Lower lobe of right lung (tissue), 2 donors: ENCODE measurements around the gene KIF19. TPM values are rescaled to one million over a fixed set of nuclear protein-coding genes. Genes with fewer than 3 reads are reported as not detected.
A peak's percentile ranks its signal among the peaks of the same experiment; 100 is the strongest.

ENCODE experiments used
- ATAC-seq, 2 donors: fragments of 200-7000 bp; cut with Tn5 transposase; one replicate each; pipeline ENCODE4 v1.9.1; 2020 to 2022; ENCODE audit warnings: mild to moderate bottlenecking in 2 of 2, moderate library complexity in 2 of 2
- DNase-seq: peaks from one replicate; pipeline ENCODE4 v3.0.0-alpha.2; 2020
- H3K27ac ChIP-seq: fragments of 200-600 bp; one replicate; pipeline ENCODE4 v1.8.0; 2022
- H3K27me3 ChIP-seq: fragments of 200-600 bp; one replicate; pipeline ENCODE4 v1.8.0; 2022; ENCODE audit warnings: low read depth
- H3K36me3 ChIP-seq: fragments of 200-600 bp; one replicate; pipeline ENCODE4 v1.8.0; 2022; ENCODE audit warnings: mild to moderate bottlenecking
- H3K4me1 ChIP-seq: fragments of 200-600 bp; one replicate; pipeline ENCODE4 v1.8.0; 2022
- H3K4me3 ChIP-seq: fragments of 200-600 bp; one replicate; pipeline ENCODE4 v1.8.0; 2022; ENCODE audit warnings: mild to moderate bottlenecking
- H3K9me3 ChIP-seq: fragments of 200-600 bp; one replicate; pipeline ENCODE4 v1.8.0; 2022
- intact Hi-C: fragments of 100-400 bp; cut with DNase I; formaldehyde crosslinking; loops from one replicate; pipeline ENCODE4 v1.11.0; 2022
- total RNA-seq: library from RNA; stranded (reverse); fragmentation: NEBNext Ultra II Directional; extraction: Animal tissue kit (Norgen Biotek cat#: 25700); gene quantifications from one replicate; pipeline ENCODE4 v1.2.1, GENCODE V29; 2021
- TF ChIP-seq, protein P1 (sequence below): fragments of 200-600 bp; IDR thresholded peaks from one replicate; pipeline ENCODE4 v1.8.0; 2022; ENCODE audit warnings: antibody characterized with exemption, mild to moderate bottlenecking
- donor health status: DM: no; HTN: yes; CAD: no; lungs with severe emphysema.

Gene KIF19
- total RNA-seq, 1 donor from 2014 or later = 3.6 TPM

GRCh38 chr17:74362810-74363498 is 36.9 kb downstream of the KIF19 start:
- TF ChIP-seq, protein P1, sequence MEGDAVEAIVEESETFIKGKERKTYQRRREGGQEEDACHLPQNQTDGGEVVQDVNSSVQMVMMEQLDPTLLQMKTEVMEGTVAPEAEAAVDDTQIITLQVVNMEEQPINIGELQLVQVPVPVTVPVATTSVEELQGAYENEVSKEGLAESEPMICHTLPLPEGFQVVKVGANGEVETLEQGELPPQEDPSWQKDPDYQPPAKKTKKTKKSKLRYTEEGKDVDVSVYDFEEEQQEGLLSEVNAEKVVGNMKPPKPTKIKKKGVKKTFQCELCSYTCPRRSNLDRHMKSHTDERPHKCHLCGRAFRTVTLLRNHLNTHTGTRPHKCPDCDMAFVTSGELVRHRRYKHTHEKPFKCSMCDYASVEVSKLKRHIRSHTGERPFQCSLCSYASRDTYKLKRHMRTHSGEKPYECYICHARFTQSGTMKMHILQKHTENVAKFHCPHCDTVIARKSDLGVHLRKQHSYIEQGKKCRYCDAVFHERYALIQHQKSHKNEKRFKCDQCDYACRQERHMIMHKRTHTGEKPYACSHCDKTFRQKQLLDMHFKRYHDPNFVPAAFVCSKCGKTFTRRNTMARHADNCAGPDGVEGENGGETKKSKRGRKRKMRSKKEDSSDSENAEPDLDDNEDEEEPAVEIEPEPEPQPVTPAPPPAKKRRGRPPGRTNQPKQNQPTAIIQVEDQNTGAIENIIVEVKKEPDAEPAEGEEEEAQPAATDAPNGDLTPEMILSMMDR = no peak
- Histone ChIP-seq H3K27ac (no peak overlapping the region), H3K36me3 (no peaks in the 10 kb centered on the region), H3K4me1 (peaks cover under 1% of the 10 kb centered on the region), H3K27me3 (peaks cover 55% of the 10 kb centered on the region), H3K4me3 (no peak overlapping the region), H3K9me3 (no peaks in the 10 kb centered on the region)
- ATAC-seq = no peak
- intact Hi-C loops = no loop called here
- DNase-seq = no peak

GRCh38 chr17:74367206-74367605 is 41.2 kb downstream of the KIF19 start, which contains the start of gene GPR142:
Gene GPR142 (plus strand): TSS chr17:74367506. CDS start chr17:74369541, 2,035 bp downstream.
- H3K4me3 ChIP-seq = no peak within 1 kb of the TSS
- H3K27me3 ChIP-seq = peaks cover 20% of the 10 kb centered on the region
- no peaks in the 10 kb centered on the region for H3K36me3 ChIP-seq
- no peak for DNase-seq
- ATAC-seq = no peak
- no peak within 1 kb of the TSS for H3K27ac ChIP-seq
- peaks cover 12% of the 10 kb centered on the region for H3K4me1 ChIP-seq
- TF ChIP-seq, protein P1 = no peak
- H3K9me3 ChIP-seq = no peaks in the 10 kb centered on the region
- intact Hi-C loops = no loop called here

- H3K4me3 ChIP-seq = no peak overlapping the region
- ATAC-seq = peak; percentile 85 to 87
Measured at GRCh38 chr17:74368341-74369081, 42.5 kb downstream of the KIF19 start.

DNA sequence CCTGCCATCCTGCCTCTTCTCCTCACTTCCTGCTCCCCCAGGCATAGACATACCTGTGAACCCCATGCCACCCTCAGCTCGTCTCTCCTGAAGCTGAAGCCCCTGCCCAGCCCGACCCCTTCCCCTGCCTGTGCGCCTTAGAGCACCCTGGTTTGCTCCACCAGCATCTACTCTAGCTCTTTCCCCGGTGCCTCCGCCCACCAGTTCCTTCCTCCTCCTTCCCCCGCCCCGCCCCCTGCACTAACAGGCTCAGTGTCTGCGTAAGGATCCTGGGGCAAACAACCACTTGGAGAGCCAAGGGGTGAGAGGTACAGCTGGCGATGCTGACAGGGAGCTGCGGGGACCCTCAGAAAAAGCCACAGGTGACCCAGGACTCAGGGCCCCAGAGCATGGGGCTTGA is 43.2 kb downstream of the KIF19 start:
- Histone ChIP-seq H3K27ac (no peak overlapping the region), H3K4me3 (no peak overlapping the region), H3K4me1 (peaks cover 12% of the 10 kb centered on the region), H3K36me3 (no peaks in the 10 kb centered on the region), H3K27me3 (peaks cover 15% of the 10 kb centered on the region), H3K9me3 (no peaks in the 10 kb centered on the region)
- peak; percentile 65 to 66 for ATAC-seq
- TF ChIP-seq, protein P1 = no peak
- peak; percentile 81 for DNase-seq
- intact Hi-C loops = no loop called here

More at GRCh38 chr17:74368341-74369081, 42.5 kb downstream of the KIF19 start:
- peaks cover 12% of the 10 kb centered on the region for H3K4me1 ChIP-seq
- TF ChIP-seq, protein P1 = peak; percentile 92
- no peak overlapping the region for H3K27ac ChIP-seq
- H3K36me3 ChIP-seq = no peaks in the 10 kb centered on the region
- H3K27me3 ChIP-seq = peaks cover 15% of the 10 kb centered on the region
- peak; percentile 81 for DNase-seq
- intact Hi-C loops = no loop called here
- no peaks in the 10 kb centered on the region for H3K9me3 ChIP-seq

GRCh38 chr17:74369665-74370490 is 43.9 kb downstream of the KIF19 start:
- intact Hi-C loops = no loop called here

More at GRCh38 chr17:74369665-74370490, 43.9 kb downstream of the KIF19 start:
- ATAC-seq (no peak), DNase-seq (no peak)
- Histone ChIP-seq H3K9me3 (no peaks in the 10 kb centered on the region), H3K36me3 (no peaks in the 10 kb centered on the region), H3K4me1 (peaks cover 12% of the 10 kb centered on the region), H3K27ac (no peak overlapping the region), H3K27me3 (peaks cover 15% of the 10 kb centered on the region), H3K4me3 (no peak overlapping the region)
- TF ChIP-seq, protein P1 = no peak
